ENCODE measurements around the gene SLC7A6. TPM values are rescaled to one million over a fixed set of nuclear protein-coding genes. Genes with fewer than 3 reads are reported as not detected.

Gene SLC7A6
- total RNA-seq, 1 donor from 2014 or later, result 54.1 TPM

- intact Hi-C loops (cut with micrococcal nuclease), result loop anchor here (2.0 kb wide), 2 partner anchors 187 to 299 kb away; no protein-coding TSS in a partner anchor
- ATAC-seq (ENCODE audit: low read depth), result no peak
- TF ChIP-seq, protein P1, sequence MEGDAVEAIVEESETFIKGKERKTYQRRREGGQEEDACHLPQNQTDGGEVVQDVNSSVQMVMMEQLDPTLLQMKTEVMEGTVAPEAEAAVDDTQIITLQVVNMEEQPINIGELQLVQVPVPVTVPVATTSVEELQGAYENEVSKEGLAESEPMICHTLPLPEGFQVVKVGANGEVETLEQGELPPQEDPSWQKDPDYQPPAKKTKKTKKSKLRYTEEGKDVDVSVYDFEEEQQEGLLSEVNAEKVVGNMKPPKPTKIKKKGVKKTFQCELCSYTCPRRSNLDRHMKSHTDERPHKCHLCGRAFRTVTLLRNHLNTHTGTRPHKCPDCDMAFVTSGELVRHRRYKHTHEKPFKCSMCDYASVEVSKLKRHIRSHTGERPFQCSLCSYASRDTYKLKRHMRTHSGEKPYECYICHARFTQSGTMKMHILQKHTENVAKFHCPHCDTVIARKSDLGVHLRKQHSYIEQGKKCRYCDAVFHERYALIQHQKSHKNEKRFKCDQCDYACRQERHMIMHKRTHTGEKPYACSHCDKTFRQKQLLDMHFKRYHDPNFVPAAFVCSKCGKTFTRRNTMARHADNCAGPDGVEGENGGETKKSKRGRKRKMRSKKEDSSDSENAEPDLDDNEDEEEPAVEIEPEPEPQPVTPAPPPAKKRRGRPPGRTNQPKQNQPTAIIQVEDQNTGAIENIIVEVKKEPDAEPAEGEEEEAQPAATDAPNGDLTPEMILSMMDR (IDR thresholded peaks at IDR 0.05), result no peak
- no peak for DNase-seq
- H3K4me1 Mint-ChIP-seq, result peaks cover 33% of the 10 kb centered on the region
- H3K27me3 Mint-ChIP-seq, result no peaks in the 10 kb centered on the region
- H3K36me3 Mint-ChIP-seq (ENCODE audit: low read depth), result peaks cover 29% of the 10 kb centered on the region
- POLR2A ChIA-PET, result interaction anchor here (0.5 to 1.5 kb wide), 5 partner anchors 34 to 792 kb away, joined by 3 to 4 read pairs (median 4); partner anchors contain the start of gene NFATC3
- H3K4me3 Mint-ChIP-seq, result peak overlapping the region; percentile 7
- no peaks in the 10 kb centered on the region for H3K9me3 Mint-ChIP-seq
- CTCF ChIA-PET, result interaction anchor here (0.8 to 5.1 kb wide), 15 partner anchors 9 to 555 kb away, joined by 3 to 42 read pairs (median 4); no protein-coding TSS in a partner anchor
- H3K27ac Mint-ChIP-seq, result peak overlapping the region; percentile 76
Observed at GRCh38 chr16:68227850-68228553, 36.3 kb upstream of the SLC7A6 start.

- intact Hi-C loops (cut with micrococcal nuclease), result loop anchor here (1.0 to 2.0 kb wide), 7 partner anchors 134 to 412 kb away; no protein-coding TSS in a partner anchor
Observed at GRCh38 chr16:68228652-68229051, 35.7 kb upstream of the SLC7A6 start.

DNA sequence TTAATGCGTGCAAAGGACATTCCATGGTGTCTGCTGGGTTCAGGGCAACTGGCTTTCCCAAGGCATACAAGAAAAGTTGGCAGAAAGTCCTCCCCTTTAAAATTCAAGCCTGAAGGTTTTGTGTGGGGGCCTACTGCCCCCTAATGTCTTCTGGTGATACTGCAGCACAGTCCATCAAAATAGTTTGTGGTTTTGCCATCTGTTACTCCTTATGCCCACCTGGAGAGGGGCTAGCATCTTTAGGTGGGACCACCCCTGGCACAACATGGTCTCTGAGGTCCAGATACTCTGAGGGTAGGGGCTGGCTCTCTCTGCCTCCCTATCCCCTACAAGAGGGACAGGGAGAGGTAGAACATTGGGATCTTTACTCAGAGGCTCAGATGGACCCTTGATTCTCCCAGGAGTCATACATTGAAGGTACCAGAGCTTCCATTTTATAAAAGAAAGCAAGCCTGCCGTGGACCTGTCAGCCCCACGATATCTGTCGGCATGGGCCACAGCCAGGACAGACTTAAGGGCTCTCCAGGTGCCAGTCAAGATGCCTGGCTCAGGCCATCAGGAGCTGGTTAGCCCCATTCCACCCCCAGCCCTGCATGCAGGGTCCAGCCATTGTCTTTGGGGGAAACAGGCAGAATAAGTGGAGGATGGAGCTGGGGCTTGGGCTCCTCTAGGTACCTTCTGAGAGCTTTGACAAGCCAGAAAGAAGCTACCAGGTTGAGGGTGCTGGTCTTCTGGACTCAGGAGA lies 34.7 kb upstream of the SLC7A6 start:
- Mint-ChIP-seq H3K4me1 (peaks cover 35% of the 10 kb centered on the region), H3K27me3 (no peaks in the 10 kb centered on the region), H3K9me3 (no peaks in the 10 kb centered on the region), H3K36me3 (ENCODE audit: low read depth) (peaks cover 29% of the 10 kb centered on the region), H3K27ac (peak overlapping the region; percentile 41), H3K4me3 (no peak overlapping the region)
- no peak for DNase-seq
- ATAC-seq (ENCODE audit: low read depth), result peak; percentile 63
- TF ChIP-seq, protein P1 (IDR thresholded peaks at IDR 0.05), result peak; percentile 29
- intact Hi-C loops (cut with micrococcal nuclease), result loop anchor here (1.0 to 10.0 kb wide), 9 partner anchors 135 to 745 kb away; partner anchors contain the start of genes ACD, AGRP, ATP6V0D1 and C16orf86
- ChIA-PET CTCF (interaction anchor here (0.9 to 5.1 kb wide), 7 partner anchors 9 to 413 kb away, joined by 3 to 42 read pairs (median 4); no protein-coding TSS in a partner anchor), POLR2A (no interaction called here)

More at GRCh38 chr16:68228652-68229051, 35.7 kb upstream of the SLC7A6 start:
- Mint-ChIP-seq H3K27ac (peak overlapping the region; percentile 18), H3K4me1 (peaks cover 33% of the 10 kb centered on the region), H3K4me3 (no peak overlapping the region), H3K27me3 (no peaks in the 10 kb centered on the region), H3K9me3 (no peaks in the 10 kb centered on the region), H3K36me3 (ENCODE audit: low read depth) (peaks cover 29% of the 10 kb centered on the region)
- ChIA-PET CTCF (interaction anchor here (0.8 to 5.1 kb wide), 13 partner anchors 8 to 556 kb away, joined by 3 to 42 read pairs (median 4); no protein-coding TSS in a partner anchor), POLR2A (interaction anchor here (1.5 kb wide), 1 partner anchor 109 kb away, joined by 4 read pairs; no protein-coding TSS in a partner anchor)
- DNase-seq, result no peak
- ATAC-seq (ENCODE audit: low read depth), result no peak
- TF ChIP-seq, protein P1 (IDR thresholded peaks at IDR 0.05), result no peak

DNA sequence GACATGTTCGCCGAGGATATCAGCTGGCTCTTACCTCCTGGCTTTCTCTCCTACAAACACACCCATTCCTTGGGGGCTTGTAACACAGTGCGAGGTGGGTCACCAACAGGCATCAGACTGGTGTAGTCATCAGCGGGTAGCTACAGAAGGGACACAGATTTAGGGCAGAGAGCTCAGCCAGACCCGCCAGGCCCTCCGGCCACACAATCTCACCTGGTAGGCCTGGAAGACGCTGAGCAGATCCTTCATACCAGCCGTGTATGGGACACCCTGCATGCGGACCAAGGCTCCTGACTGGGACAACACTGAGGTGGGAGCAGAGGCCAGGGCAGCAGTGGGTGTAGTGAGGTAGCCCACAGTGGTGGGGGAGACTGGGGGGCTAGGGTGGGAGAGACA lies 34.2 kb upstream of the SLC7A6 start:
- H3K27ac Mint-ChIP-seq, result no peak overlapping the region
- POLR2A ChIA-PET, result no interaction called here
- peaks cover 37% of the 10 kb centered on the region for H3K4me1 Mint-ChIP-seq

More for the DNA sequence above, 34.2 kb upstream of the SLC7A6 start:
- Mint-ChIP-seq H3K27me3 (no peaks in the 10 kb centered on the region), H3K9me3 (no peaks in the 10 kb centered on the region), H3K4me3 (no peak overlapping the region), H3K36me3 (ENCODE audit: low read depth) (peaks cover 28% of the 10 kb centered on the region)
- TF ChIP-seq, protein P1 (IDR thresholded peaks at IDR 0.05), result no peak
- DNase-seq, result no peak
- ATAC-seq (ENCODE audit: low read depth), result no peak
- intact Hi-C loops (cut with micrococcal nuclease), result loop anchor here (10.0 kb wide), 2 partner anchors 565 to 745 kb away; partner anchors contain the start of genes ACD, AGRP, ATP6V0D1 and C16orf86
- CTCF ChIA-PET, result interaction anchor here (0.9 to 5.1 kb wide), 7 partner anchors 8 to 414 kb away, joined by 3 to 42 read pairs (median 4); no protein-coding TSS in a partner anchor
